ENCODE data around the gene MRPS27.

- no peak for TF ChIP-seq CTCF (IDR thresholded peaks at IDR 0.05; ENCODE audit: low read depth, low read length)
- TF ChIP-seq POLR2A (IDR thresholded peaks at IDR 0.05; ENCODE audit: extremely low read depth, insufficient read length): no peak
- TF ChIP-seq MYC (IDR thresholded peaks at IDR 0.05; ENCODE audit: low read depth, low read length): no peak
Measured at GRCh38 chr5:72291601-72292000, 28.4 kb downstream of the MRPS27 start.
